Ammon's horn (tissue), 1 donor: ENCODE data around the gene G0S2.

ENCODE experiments used
- DNase-seq: peaks from one replicate; pipeline ENCODE4 v3.0.0-alpha.2; 2016; ENCODE audit warnings: low spot score

The G0S2 gene

DNA sequence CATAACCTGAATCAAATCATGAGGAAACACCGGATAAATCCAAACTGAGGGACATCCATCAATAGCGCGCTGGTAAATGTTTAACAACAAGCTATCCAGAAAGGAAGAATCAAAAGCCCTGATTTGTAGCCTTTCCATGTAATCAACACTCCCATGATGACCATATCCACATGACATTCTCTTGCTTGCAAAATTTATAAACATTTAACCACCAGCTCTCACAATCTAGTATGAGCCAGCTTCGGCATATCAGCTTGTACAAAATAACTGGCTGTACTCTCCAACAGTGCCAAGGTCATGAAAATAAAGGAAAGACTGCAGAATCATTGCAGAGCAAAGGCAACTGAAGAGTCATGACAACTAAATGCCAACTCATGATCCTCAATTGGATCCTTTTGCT lies 45.1 kb downstream of the G0S2 start:
- no peak for DNase-seq

DNA sequence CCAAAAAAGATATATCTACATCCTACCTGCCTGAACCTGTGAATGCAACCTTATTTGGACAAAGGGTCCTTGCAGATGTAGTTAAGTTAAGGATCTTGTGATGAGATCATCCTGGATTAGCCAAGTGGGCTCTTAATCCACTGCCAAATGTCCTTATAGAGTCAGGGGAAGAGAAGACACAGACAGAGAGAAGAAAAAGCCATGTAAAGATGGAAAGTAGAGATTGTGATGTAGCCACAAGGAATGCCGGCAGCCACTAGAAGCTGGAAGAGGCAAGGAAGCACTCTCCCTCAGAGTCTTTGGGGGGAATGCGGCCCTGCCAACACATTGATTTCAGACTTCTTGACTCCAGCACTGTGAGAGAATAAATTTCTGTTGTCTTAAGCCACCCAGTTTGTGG lies 45.6 kb downstream of the G0S2 start:
- no peak for DNase-seq

DNA sequence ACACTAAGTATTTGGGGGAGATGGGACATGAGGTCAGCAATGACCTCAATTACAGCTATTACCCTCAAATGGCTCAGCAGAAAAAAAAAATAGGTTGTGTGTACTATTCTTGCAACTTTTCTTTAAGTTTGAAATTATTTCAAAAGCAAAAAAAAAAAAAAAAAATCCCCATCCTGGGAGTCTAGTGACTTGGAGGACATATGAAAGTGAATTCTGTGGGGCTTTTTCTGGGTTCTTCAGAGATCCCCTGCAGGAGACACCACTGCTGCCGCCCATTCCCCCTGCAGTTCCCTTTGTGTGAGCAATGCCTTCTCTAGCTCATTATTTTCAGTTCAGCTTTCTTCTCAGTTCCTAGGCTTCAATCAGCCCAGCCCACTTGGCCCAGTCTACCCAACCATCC lies 46.1 kb downstream of the G0S2 start:
- DNase-seq: no peak

DNA sequence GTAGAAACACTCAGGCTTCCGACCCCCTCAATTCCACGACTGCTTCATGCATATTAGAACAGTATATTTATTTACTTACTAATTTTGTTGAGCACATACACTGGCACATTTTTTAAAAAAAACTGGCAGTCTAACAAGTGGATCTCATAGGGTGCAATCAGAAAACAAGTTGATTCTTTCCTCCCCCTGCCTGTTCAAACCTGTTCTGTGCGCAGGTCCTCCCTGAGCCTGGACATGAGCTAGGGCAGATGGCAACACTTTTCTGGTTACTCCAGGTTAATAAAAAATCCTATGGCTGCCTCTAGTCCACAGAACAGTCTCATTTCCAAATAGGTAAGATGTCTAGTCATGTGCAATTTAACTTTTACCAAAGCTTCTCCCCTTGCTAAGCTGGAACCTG lies 48.1 kb downstream of the G0S2 start:
- DNase-seq: no peak

DNA sequence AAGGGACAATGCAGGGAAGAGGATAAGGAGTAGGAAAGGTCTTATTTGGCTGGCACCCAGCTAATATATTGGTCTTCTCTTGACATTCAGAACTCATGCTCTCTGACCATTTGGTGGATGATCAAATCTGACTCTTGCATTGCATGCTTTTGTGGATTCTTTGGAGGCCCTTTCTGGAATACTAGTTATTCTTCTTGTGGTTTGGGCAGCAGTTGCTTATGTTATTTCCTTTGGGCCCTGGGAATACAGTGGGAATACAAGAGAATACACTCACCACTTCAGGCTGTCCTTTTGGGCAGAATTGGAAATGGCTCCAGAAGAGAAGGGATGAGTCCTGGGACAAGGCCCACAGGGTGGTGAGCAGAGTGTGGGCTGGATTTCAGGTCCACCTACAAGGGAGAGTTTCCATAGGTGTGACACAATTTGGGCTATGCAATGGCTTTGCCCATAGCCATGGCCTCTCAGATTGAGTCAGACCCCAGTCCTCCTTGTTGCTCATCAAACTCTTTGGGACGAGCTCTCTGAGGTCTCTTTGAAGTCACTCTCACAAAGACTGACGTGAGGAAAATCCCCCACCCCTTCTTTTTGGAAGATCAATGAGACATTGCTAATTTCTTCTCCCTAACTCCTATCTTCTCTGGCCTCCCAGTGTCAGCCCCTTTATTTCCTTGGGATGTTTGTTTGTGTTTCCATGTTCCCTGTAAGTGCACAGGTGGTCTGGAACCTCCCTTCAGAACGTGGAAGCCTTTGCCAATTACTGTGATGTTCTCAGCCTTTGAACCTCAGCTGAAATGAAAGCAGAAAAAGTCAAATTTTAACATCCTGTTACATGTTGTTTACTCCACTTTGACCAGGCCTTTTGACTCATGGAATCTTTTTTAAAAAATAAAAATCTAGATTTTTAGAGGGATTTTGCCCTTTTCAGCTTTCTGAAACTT lies 48.8 kb downstream of the G0S2 start:
- DNase-seq: no peak
